Measurements from ENCODE around the gene PTPN22.

Gene PTPN22

DNA sequence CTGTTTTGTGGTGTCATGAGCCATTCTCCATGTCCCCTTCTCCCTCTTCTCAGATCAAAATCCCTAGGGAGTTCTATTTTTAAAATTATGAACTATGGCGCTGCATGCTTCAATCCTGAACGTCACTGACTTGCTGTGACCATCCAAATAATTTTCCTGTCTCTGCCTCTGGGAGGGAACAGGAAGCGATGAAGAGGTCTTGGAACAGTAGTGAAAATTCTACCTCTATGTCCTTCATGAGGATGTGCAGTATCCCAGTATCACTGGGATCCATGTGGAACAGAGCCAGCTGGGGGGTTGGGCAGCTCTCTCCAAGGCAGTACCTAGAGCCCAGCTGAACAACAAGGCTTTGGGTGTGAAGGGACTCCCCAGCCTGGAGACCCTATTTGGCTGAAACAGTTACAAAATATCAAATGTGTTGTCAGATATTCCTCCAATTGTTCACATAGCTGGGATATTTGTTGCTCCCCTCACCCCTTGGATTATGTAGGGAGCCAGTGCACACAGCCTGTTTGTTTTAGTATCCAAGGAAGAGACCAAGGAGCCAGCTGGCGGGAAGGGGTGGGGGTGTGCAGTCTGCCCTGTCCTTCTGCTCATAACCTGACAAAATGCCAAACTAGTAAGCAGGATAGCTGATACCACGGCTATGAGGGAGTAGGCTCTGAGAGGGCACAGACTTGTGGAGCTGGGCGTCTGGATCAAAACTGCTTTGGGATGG lies 41.2 kb upstream of the PTPN22 start:
- TF ChIP-seq, protein P1, sequence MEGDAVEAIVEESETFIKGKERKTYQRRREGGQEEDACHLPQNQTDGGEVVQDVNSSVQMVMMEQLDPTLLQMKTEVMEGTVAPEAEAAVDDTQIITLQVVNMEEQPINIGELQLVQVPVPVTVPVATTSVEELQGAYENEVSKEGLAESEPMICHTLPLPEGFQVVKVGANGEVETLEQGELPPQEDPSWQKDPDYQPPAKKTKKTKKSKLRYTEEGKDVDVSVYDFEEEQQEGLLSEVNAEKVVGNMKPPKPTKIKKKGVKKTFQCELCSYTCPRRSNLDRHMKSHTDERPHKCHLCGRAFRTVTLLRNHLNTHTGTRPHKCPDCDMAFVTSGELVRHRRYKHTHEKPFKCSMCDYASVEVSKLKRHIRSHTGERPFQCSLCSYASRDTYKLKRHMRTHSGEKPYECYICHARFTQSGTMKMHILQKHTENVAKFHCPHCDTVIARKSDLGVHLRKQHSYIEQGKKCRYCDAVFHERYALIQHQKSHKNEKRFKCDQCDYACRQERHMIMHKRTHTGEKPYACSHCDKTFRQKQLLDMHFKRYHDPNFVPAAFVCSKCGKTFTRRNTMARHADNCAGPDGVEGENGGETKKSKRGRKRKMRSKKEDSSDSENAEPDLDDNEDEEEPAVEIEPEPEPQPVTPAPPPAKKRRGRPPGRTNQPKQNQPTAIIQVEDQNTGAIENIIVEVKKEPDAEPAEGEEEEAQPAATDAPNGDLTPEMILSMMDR (IDR thresholded peaks at IDR 0.05; ENCODE audit: insufficient read depth, low read depth, low read length, missing control alignments), result no peak
- no peak overlapping the region for H3K4me3 ChIP-seq (ENCODE audit: low read length)
- DNase-seq (ENCODE audit: low read depth), result no peak

DNA sequence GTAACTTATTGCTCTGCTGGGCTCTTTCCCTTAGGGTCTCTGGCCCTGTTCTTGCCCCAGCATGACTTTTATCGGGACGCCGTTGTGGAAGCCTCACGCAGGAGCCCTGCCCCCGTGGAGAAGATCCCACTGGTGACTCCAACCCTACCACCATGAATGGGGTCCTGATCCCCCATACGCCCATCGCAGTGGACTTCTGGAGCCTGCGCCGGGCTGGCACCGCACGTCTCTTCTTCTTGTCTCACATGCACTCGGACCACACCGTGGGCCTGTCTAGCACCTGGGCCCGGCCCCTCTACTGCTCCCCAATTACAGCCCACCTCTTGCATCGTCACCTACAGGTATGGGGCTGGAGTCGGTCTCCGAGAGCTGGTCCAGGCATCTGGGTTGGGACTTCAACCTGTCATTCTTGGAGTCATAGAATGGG lies 33.9 kb upstream of the PTPN22 start:
- TF ChIP-seq, protein P1 (IDR thresholded peaks at IDR 0.05; ENCODE audit: insufficient read depth, low read depth, low read length, missing control alignments), result no peak
- peak overlapping the region; percentile 87 for H3K4me3 ChIP-seq (ENCODE audit: low read length)
- peak; percentile 18 for DNase-seq (ENCODE audit: low read depth)

DNA sequence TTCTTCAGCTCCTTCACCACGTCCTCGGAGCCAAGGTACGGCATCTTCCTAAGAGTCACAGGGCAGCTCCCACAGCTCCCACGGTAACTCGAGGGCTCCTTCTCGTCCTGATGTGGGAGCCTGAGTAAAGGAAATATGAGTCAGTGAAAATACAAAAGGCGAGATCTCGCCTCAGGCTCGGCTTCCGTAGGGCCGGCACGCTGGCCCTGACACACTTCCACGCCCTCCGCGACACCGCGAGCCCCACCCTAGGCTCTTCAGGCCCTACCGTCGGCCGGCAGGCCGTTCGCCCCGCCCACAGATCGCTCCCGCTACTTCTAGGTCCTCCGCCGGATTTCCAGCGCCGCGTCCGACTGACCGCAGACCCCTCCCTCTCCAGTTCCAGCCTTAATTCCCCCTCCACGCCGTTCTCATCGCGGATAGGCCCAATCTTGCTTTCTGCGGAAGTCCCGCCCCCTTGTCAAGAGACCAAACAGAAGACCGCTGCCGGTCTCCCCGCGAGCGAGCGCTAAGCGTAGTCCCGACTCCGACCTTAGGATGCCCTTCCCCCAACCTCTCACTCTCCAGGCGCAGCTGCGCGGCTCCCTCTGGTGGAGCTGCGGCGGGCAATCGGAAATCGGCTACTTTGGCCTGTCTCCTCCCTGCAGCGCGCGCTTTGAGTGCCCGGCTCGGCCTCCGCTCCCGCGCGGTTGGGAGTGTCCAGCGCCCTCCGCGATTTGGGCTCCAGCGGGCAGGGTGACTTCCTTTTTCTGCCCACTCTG lies 33.3 kb upstream of the PTPN22 start, which contains the start of the genes AP4B1 and DCLRE1B:
TSS of gene AP4B1 (minus strand) at position 126 of the 761 bp plus-strand sequence. CDS start at position 44, 82 bp downstream.
TSS of gene DCLRE1B (plus strand) at position 653 of the 761 bp plus-strand sequence. CDS start 261 bp downstream, outside the sequence.
- DNase-seq (ENCODE audit: low read depth), result peak; percentile 100
- H3K4me3 ChIP-seq (ENCODE audit: low read length), result peak within 1 kb of the TSS; percentile 87
- TF ChIP-seq, protein P1 (IDR thresholded peaks at IDR 0.05; ENCODE audit: insufficient read depth, low read depth, low read length, missing control alignments), result peak; percentile 70

DNA sequence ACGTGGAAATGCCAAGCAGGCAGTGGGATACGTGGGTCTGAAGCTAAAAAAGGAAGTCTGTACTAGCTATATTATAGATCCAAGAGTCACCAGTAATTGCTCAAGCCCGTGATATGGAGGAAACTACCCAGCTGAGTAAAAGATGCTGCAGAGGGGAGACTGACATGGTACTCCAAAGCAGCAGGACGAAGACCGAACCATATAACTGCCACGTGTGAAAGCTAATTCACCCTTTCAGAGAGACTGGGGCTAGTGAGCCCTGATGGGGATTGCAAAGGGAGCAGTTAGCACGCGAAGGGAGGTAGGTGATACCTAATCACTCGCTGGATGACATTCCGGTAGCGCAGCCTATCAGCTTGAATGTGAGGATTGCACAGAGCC lies 32.8 kb upstream of the PTPN22 start:
- no peak for DNase-seq (ENCODE audit: low read depth)

DNA sequence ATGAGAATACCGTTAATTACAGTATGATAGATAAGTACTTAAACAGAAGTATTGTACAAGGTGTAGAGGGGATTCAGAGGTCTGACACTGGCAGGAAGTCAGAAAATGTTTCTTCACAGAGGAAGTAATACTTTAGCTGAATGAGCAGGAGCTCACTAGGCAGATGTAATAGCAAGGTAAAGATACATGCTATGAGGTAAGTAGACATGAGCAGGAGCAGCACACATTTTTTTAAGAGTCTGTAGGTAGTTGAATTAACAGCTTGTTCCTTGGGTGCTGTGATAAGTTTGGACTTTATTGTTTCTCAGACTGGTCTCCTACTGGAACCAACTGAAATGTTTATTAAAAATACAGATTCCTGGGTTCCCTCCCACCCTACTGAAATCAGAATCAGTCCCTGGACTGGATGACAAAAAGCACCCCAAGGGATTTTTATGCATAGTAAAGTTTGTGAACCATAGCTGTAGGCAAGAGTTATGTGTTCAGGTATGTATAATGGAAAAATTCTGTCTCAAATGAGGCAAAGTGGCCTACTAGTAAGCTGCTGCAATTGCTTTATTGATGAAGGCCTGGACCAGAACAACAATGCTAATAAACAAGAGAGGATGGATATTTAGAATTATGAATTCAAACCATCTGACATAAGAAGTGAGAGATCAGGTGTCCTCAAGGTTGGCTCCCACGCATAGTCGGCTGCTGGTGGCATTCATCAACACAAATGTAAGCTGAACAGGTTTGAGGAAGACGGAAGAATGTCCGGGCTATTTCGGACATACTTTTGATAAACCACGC lies 32.2 kb upstream of the PTPN22 start:
- peak overlapping the region; percentile 87 for H3K4me3 ChIP-seq (ENCODE audit: low read length)
- DNase-seq (ENCODE audit: low read depth), result peak; percentile 11
- TF ChIP-seq, protein P1 (IDR thresholded peaks at IDR 0.05; ENCODE audit: insufficient read depth, low read depth, low read length, missing control alignments), result no peak

More for the DNA sequence above, 32.8 kb upstream of the PTPN22 start:
- TF ChIP-seq, protein P1 (IDR thresholded peaks at IDR 0.05; ENCODE audit: insufficient read depth, low read depth, low read length, missing control alignments), result no peak
- peak overlapping the region; percentile 87 for H3K4me3 ChIP-seq (ENCODE audit: low read length)

DNA sequence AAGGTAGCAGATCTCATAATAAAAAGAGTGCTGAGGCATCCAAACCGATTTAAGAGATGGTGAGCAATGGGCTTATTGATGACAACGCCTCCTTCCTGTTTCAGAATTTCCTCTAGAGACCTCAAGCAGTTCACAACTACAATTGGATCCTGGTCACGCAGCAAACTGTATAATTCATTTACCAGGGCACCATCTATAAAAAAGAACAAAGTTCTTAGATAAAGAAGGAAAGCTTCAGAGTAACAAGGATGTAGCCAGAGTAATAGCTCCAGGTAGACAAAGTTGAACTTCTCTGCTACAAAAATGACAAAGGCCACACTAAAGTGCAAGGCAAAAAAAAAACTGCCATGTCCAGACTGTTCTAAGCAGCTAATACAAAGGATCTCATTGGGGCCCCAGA lies 29.7 kb upstream of the PTPN22 start:
- H3K4me3 ChIP-seq (ENCODE audit: low read length), result no peak overlapping the region
- TF ChIP-seq, protein P1 (IDR thresholded peaks at IDR 0.05; ENCODE audit: insufficient read depth, low read depth, low read length, missing control alignments), result no peak
- DNase-seq (ENCODE audit: low read depth), result no peak
